ENCODE data around the gene GRIK2. TPM values are rescaled to one million over a fixed set of nuclear protein-coding genes. Genes with fewer than 3 reads are reported as not detected.

The GRIK2 gene
- total RNA-seq, 6 experiments from 2014 or later = 25.0 to 33.3 (median 28.3) TPM

GRCh38 chr6:101537753-101538316, 144.3 kb downstream of the GRIK2 start:
- Mint-ChIP-seq H3K36me3 (ENCODE audit: low read depth) (no peaks in the 10 kb centered on the region), H3K4me3 (no peak overlapping the region), H3K9me3 (no peaks in the 10 kb centered on the region), H3K4me1 (ENCODE audit: low read depth) (peaks cover 77% of the 10 kb centered on the region), H3K27ac (peak overlapping the region; percentile 32), H3K27me3 (ENCODE audit: insufficient read depth) (no peaks in the 10 kb centered on the region)
- TF ChIP-seq CTCF (IDR thresholded peaks at IDR 0.05) = no peak
- peak; percentile 26 for DNase-seq

- Mint-ChIP-seq H3K9me3 (no peaks in the 10 kb centered on the region), H3K27me3 (ENCODE audit: insufficient read depth) (no peaks in the 10 kb centered on the region), H3K36me3 (ENCODE audit: low read depth) (no peaks in the 10 kb centered on the region), H3K4me3 (peak overlapping the region; percentile 41), H3K4me1 (ENCODE audit: low read depth) (peaks cover 77% of the 10 kb centered on the region), H3K27ac (peak overlapping the region; percentile 70)
- peak; percentile 73 for DNase-seq
- no peak for TF ChIP-seq CTCF (IDR thresholded peaks at IDR 0.05)
Observed at GRCh38 chr6:101539510-101540245, 146.2 kb downstream of the GRIK2 start.

GRCh38 chr6:101541894-101542293, 148.4 kb downstream of the GRIK2 start:
- H3K4me3 Mint-ChIP-seq = no peak overlapping the region
- no peak overlapping the region for H3K27ac Mint-ChIP-seq

GRCh38 chr6:101543796-101544195, 150.3 kb downstream of the GRIK2 start:
- H3K4me3 Mint-ChIP-seq = peak overlapping the region; percentile 61
- DNase-seq = no peak
- H3K9me3 Mint-ChIP-seq = no peaks in the 10 kb centered on the region
- no peak for TF ChIP-seq CTCF (IDR thresholded peaks at IDR 0.05)
- H3K27ac Mint-ChIP-seq = peak overlapping the region; percentile 74
- H3K27me3 Mint-ChIP-seq (ENCODE audit: insufficient read depth) = no peaks in the 10 kb centered on the region
- H3K4me1 Mint-ChIP-seq (ENCODE audit: low read depth) = peaks cover 67% of the 10 kb centered on the region
- H3K36me3 Mint-ChIP-seq (ENCODE audit: low read depth) = peaks cover 6% of the 10 kb centered on the region

More at GRCh38 chr6:101541894-101542293, 148.4 kb downstream of the GRIK2 start:
- H3K4me1 Mint-ChIP-seq (ENCODE audit: low read depth) = peaks cover 84% of the 10 kb centered on the region
- no peak for TF ChIP-seq CTCF (IDR thresholded peaks at IDR 0.05)
- no peaks in the 10 kb centered on the region for H3K36me3 Mint-ChIP-seq (ENCODE audit: low read depth)
- DNase-seq = no peak
- no peaks in the 10 kb centered on the region for H3K27me3 Mint-ChIP-seq (ENCODE audit: insufficient read depth)
- H3K9me3 Mint-ChIP-seq = no peaks in the 10 kb centered on the region

GRCh38 chr6:101544286-101544685, 150.8 kb downstream of the GRIK2 start:
- Mint-ChIP-seq H3K4me3 (peak overlapping the region; percentile 61), H3K36me3 (ENCODE audit: low read depth) (peaks cover 7% of the 10 kb centered on the region), H3K27me3 (ENCODE audit: insufficient read depth) (no peaks in the 10 kb centered on the region), H3K27ac (peak overlapping the region; percentile 74), H3K9me3 (no peaks in the 10 kb centered on the region), H3K4me1 (ENCODE audit: low read depth) (peaks cover 62% of the 10 kb centered on the region)
- no peak for TF ChIP-seq CTCF (IDR thresholded peaks at IDR 0.05)
- peak; percentile 49 for DNase-seq
